ENCODE results near the gene DUOX1.

DNA sequence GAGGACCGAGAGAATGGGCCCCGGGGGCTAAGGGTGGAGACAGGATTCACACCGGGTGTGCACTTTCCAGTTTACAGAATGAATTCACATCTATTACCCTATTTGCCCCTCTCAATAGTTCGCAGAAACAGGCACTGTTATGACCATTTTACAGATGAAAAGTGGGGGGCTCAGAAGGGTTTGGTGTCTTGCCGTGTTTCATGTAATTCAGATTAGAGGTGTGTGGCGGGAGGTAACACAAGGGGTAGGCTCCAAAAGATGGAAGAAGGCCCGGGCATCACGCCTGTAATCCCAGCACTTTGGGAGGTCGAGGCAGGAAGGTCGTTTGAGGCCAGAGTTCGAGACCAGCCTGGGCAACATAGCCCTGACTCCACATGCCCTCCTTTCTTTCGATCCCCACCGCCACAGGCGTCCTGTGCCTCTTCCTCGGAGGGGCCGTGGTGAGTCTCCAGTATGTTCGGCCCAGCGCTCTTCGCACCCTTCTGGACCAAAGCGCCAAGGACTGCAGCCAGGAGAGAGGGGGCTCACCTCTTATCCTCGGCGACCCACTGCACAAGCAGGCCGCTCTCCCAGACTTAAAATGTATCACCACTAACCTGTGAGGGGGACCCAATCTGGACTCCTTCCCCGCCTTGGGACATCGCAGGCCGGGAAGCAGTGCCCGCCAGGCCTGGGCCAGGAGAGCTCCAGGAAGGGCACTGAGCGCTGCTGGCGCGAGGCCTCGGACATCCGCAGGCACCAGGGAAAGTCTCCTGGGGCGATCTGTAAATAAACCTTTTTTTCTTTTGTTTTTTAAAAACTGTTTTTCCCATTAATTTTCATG is 12.3 kb upstream of the DUOX1 start:
- TF ChIP-seq, protein P1, sequence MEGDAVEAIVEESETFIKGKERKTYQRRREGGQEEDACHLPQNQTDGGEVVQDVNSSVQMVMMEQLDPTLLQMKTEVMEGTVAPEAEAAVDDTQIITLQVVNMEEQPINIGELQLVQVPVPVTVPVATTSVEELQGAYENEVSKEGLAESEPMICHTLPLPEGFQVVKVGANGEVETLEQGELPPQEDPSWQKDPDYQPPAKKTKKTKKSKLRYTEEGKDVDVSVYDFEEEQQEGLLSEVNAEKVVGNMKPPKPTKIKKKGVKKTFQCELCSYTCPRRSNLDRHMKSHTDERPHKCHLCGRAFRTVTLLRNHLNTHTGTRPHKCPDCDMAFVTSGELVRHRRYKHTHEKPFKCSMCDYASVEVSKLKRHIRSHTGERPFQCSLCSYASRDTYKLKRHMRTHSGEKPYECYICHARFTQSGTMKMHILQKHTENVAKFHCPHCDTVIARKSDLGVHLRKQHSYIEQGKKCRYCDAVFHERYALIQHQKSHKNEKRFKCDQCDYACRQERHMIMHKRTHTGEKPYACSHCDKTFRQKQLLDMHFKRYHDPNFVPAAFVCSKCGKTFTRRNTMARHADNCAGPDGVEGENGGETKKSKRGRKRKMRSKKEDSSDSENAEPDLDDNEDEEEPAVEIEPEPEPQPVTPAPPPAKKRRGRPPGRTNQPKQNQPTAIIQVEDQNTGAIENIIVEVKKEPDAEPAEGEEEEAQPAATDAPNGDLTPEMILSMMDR (IDR thresholded peaks at IDR 0.05) = no peak
- TF ChIP-seq POLR2A (IDR thresholded peaks at IDR 0.05) = no peak
